ENCODE measurements around the gene DCLK1. TPM values are rescaled to one million over a fixed set of nuclear protein-coding genes. Genes with fewer than 3 reads are reported as not detected.

The DCLK1 gene
- total and polyA plus RNA-seq, 10 of the 15 experiments (the other 5 are each of a cell fraction or from before 2014, with no cell fraction given), result not detected

DNA sequence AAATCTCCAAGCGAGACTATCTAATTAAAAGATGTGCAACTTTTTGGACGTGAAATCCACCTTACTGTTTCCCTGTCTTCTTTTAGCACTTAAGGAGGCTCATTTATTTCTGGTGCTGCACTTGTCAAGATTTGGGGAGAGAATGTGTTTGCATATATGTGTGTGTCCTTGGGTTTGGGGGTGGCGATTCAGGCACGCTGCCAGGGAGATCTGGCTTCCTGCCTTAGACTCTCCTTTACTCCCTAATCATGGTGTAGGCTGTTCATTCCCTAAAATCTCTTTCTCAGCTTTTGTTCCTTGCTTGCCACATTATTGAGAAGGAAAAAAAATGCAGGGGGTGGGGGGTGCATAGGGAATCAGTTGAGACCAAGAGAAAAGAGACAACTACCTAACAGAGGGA, 271.2 kb downstream of the DCLK1 start:
- in situ Hi-C loops (cut with MboI) (no loop called here), intact Hi-C loops (cut with micrococcal nuclease; ENCODE audit: unreplicated experiment) (no loop called here)
- RAD21 ChIA-PET (ENCODE audit: unreplicated experiment), result no interaction called here

More for the DNA sequence above, 271.2 kb downstream of the DCLK1 start:
- H4K20me1 ChIP-seq (ENCODE audit: control insufficient read depth, insufficient read depth), result no peaks in the 10 kb centered on the region
- H3K4me1 ChIP-seq (ENCODE audit: control insufficient read depth, insufficient read depth, low read length), result no peaks in the 10 kb centered on the region
- 41% methylated on average over 4 of the region's 4 CpGs for WGBS (ENCODE audit: insufficient coverage, insufficient replicate concordance, low lambda C conversion rate, missing lambda C conversion rate)
- FAIRE-seq (no peak), DNase-seq (ENCODE audit: low read depth, low spot score) (no peak), ATAC-seq (no peak)
- no peak overlapping the region for H2AFZ ChIP-seq (ENCODE audit: control insufficient read depth, low read depth, low read length)
- ChIA-PET CTCF (interaction anchor here (1.0 kb wide), 1 partner anchor 71 kb away, joined by 3 read pairs; no protein-coding TSS in a partner anchor), SMC1A (ENCODE audit: uncharacterized antibody, unreplicated experiment) (no interaction called here), POLR2A (no interaction called here)
- H3K4me3 ChIP-seq, result no peak overlapping the region
- H3K27ac ChIP-seq (ENCODE audit: control insufficient read depth, insufficient read depth), result no peak overlapping the region
- no peak overlapping the region for H3K4me2 ChIP-seq (ENCODE audit: control insufficient read depth, insufficient read depth)
- TF ChIP-seq KLF5 (IDR thresholded peaks at IDR 0.05; ENCODE audit: partially characterized antibody) (no peak), CEBPB (IDR thresholded peaks at IDR 0.05; ENCODE audit: borderline replicate concordance in 1 of 2, low read depth in 2 of 2, low read length in 2 of 2) (no peak), ZNF274 (IDR thresholded peaks at IDR 0.05; ENCODE audit: insufficient read depth, insufficient read length) (no peak), NFXL1 (IDR thresholded peaks at IDR 0.05; ENCODE audit: borderline replicate concordance) (no peak), GATAD2B (conservative IDR thresholded peaks at IDR 0.05; ENCODE audit: low read depth) (no peak), MEF2A (IDR thresholded peaks at IDR 0.05; ENCODE audit: insufficient read depth, low read depth, low read length) (no peak), PAX5 (IDR thresholded peaks at IDR 0.05; ENCODE audit: borderline replicate concordance, low read depth, low read length) (no peak), RFX5 (IDR thresholded peaks at IDR 0.05; ENCODE audit: low read depth, low read length) (no peak), CREM (IDR thresholded peaks at IDR 0.05; ENCODE audit: low read depth) (no peak), BACH1 (IDR thresholded peaks at IDR 0.05; ENCODE audit: borderline replicate concordance) (no peak), IKZF2 (IDR thresholded peaks at IDR 0.05) (no peak), DPF2 (IDR thresholded peaks at IDR 0.05) (no peak)
- TF ChIP-seq, protein P1, sequence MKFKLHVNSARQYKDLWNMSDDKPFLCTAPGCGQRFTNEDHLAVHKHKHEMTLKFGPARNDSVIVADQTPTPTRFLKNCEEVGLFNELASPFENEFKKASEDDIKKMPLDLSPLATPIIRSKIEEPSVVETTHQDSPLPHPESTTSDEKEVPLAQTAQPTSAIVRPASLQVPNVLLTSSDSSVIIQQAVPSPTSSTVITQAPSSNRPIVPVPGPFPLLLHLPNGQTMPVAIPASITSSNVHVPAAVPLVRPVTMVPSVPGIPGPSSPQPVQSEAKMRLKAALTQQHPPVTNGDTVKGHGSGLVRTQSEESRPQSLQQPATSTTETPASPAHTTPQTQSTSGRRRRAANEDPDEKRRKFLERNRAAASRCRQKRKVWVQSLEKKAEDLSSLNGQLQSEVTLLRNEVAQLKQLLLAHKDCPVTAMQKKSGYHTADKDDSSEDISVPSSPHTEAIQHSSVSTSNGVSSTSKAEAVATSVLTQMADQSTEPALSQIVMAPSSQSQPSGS (IDR thresholded peaks at IDR 0.05; ENCODE audit: low read length), result no peak
- TF ChIP-seq, protein P2, sequence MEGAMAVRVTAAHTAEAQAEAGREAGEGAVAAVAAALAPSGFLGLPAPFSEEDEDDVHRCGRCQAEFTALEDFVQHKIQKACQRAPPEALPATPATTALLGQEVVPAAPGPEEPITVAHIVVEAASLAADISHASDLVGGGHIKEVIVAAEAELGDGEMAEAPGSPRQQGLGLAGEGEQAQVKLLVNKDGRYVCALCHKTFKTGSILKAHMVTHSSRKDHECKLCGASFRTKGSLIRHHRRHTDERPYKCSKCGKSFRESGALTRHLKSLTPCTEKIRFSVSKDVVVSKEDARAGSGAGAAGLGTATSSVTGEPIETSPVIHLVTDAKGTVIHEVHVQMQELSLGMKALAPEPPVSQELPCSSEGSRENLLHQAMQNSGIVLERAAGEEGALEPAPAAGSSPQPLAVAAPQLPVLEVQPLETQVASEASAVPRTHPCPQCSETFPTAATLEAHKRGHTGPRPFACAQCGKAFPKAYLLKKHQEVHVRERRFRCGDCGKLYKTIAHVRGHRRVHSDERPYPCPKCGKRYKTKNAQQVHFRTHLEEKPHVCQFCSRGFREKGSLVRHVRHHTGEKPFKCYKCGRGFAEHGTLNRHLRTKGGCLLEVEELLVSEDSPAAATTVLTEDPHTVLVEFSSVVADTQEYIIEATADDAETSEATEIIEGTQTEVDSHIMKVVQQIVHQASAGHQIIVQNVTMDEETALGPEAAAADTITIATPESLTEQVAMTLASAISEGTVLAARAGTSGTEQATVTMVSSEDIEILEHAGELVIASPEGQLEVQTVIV (IDR thresholded peaks at IDR 0.05; ENCODE audit: borderline replicate concordance, partially characterized antibody), result no peak
- no peaks in the 10 kb centered on the region for H3K27me3 ChIP-seq (replicated peaks in 1 of 2; ENCODE audit: control insufficient read depth in 2 of 2, insufficient read depth in 2 of 2, low read length in 1 of 2)
- BruUV-seq (replicated peaks), result no TSS peak
- no peak overlapping the region for H3K9ac ChIP-seq (ENCODE audit: control insufficient read depth, insufficient read depth, low read length)
- no peaks in the 10 kb centered on the region for H3K36me3 ChIP-seq (ENCODE audit: control insufficient read depth in 2 of 2, insufficient read depth in 2 of 2, low read length in 1 of 2)
- no peaks in the 10 kb centered on the region for H3K9me3 ChIP-seq (replicated peaks; ENCODE audit: control insufficient read depth, insufficient read depth, low read length)
- H3K79me2 ChIP-seq (ENCODE audit: control insufficient read depth, insufficient read depth, low read length), result no peaks in the 10 kb centered on the region
